D721Med (cell line): ENCODE measurements around the gene RTP1.

ENCODE experiments used
- DNase-seq: peaks from one replicate; pipeline ENCODE4 v3.0.0; 2011; ENCODE audit warnings: low spot score; ENCODE audit not compliant: insufficient read length
- FAIRE-seq: peaks from 2 replicates; lab custom pipeline; 2011; peaks lifted over from hg19 to GRCh38; lab: Jason Lieb, UNC
- TF ChIP-seq, protein P1 (sequence below): IDR thresholded peaks from 2 replicates; pipeline ENCODE4 v1.5.1; 2012; ENCODE audit warnings: mild to moderate bottlenecking, control low read depth; ENCODE audit not compliant: insufficient read depth; ENCODE audit errors: missing control alignments

RTP1 gene

DNA sequence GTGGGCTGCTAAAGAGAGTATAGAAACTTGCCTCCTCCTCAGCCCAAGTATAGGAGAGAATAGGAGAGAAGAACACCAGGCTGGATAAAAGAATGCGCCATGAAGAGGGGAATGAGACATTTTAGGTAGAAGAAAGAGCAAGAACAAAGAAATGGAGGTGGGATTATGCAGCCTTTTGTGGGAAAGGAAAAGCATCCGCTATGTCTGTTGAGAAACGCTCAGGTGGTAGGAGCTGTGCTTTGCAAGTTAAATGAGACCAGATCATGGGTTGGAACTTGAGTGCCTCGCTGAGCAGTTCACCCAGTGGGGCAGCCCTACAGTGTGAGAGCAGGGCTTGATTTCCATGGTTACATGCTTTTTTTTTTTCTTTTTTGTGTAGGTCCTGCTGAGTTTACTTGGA, 11.5 kb upstream of the RTP1 start:
- no peak for DNase-seq
- TF ChIP-seq, protein P1, sequence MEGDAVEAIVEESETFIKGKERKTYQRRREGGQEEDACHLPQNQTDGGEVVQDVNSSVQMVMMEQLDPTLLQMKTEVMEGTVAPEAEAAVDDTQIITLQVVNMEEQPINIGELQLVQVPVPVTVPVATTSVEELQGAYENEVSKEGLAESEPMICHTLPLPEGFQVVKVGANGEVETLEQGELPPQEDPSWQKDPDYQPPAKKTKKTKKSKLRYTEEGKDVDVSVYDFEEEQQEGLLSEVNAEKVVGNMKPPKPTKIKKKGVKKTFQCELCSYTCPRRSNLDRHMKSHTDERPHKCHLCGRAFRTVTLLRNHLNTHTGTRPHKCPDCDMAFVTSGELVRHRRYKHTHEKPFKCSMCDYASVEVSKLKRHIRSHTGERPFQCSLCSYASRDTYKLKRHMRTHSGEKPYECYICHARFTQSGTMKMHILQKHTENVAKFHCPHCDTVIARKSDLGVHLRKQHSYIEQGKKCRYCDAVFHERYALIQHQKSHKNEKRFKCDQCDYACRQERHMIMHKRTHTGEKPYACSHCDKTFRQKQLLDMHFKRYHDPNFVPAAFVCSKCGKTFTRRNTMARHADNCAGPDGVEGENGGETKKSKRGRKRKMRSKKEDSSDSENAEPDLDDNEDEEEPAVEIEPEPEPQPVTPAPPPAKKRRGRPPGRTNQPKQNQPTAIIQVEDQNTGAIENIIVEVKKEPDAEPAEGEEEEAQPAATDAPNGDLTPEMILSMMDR, result no peak
- no peak for FAIRE-seq

DNA sequence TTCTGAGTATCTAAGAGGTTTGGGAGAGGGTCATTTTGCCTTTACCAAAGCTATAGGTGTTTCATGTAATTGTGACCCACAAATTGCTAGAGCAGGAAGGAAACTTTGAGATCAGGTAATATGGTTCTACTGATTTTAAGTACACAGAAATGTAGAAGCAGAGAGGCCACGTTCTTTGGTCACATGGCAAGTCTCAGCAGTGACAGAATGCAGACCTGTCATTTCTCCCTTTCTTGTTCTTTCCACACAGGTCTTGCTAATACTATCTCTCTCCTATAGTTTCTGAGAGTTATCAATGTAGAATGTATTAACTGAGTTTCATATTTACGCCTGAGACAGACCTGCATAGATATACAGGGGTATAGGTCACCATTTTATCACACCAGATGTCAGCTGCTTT, 10.9 kb upstream of the RTP1 start:
- no peak for FAIRE-seq

DNA sequence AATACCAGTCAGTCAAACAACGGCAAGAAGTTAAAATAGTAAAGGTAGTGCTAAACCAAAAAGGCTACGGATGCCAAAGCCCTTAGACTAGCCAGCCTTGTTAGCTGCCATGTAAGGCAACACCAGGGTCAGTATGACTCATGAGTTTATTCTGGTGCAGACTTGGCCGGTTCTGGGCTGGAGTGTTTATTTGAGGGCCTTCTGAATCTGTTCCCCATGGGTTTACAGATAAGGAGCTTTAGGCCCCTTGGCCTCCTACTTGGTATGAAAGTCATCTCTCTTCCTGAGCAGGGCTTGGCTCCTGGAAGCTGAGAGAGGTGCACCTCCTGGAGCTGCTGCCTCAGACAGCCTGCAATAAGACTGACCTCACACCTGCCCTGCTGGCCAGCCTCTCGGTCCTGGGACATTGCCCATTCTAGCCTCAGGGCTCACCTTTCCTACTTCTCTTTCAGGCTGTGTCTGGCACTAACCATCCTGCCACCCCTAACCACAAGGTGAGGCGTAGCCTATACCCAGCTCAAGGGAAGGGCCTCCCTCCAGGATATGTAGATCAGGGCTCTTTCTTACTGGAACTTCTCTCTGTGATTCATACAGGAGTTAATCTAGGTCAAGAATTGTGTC, 10.4 kb upstream of the RTP1 start:
- TF ChIP-seq, protein P1, result no peak
- DNase-seq (no peak), FAIRE-seq (no peak)

More for the DNA sequence above, 10.9 kb upstream of the RTP1 start:
- no peak for DNase-seq
- TF ChIP-seq, protein P1, result no peak

DNA sequence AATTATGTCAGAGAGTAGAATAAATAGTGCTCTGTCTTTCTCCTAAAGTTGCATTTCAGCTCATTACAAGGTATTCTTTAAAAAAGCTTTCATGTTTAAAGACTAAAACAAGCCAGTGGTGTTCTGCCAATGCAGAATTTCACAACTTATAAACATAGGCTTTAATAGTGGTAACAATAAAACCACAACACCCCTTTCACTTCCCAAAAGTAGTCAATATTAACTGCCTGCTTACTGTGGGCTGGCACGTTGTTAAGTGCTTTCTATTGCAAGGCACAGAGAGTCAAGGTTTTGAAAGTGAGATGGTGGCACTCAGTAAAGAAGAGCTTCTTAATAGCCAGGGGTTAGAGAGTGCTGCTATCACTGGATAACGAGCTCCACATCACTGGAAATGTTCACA, 8.4 kb upstream of the RTP1 start:
- FAIRE-seq, result no peak
- TF ChIP-seq, protein P1, result no peak
- DNase-seq, result no peak

DNA sequence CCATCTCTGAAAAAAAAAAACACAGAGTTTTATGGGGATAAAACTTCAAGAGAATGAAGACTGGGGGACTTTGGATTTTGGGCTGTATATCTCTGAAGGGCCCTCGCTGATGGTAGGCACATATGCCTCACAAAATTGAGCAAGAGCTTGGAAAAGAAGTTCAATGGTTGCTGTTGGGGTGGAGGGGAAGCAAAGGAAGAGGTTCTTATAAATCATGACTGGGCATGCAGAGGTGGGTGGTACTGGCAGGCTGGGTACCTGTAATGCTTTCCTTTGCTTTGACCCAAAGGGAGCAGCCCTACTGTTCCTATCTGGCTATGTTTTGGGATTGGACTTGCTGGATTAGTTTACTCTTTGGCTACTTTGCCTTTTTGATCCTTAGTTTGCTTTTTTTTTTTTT, 6.0 kb upstream of the RTP1 start:
- FAIRE-seq (no peak), DNase-seq (no peak)
- TF ChIP-seq, protein P1, result no peak

DNA sequence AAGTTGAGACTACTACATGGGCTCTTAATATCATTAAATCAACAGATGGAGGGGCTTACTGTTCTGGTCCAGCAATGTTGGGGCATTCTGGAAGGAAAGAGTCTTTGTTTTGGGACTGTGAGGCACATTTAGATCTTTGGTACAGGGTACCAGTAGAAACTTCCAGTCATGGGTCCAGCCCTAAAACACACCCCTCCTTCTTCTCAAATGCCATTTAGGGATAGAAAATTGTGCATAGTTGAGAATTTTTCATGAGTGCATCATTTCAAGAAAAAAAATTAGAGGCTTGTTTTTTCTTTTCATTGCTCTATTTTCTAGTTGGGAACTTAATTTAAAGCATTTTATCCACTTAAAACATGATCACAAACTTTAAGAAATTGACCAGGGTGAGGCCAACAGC, 4.1 kb upstream of the RTP1 start:
- no peak for FAIRE-seq
- TF ChIP-seq, protein P1, result no peak
- DNase-seq, result no peak

DNA sequence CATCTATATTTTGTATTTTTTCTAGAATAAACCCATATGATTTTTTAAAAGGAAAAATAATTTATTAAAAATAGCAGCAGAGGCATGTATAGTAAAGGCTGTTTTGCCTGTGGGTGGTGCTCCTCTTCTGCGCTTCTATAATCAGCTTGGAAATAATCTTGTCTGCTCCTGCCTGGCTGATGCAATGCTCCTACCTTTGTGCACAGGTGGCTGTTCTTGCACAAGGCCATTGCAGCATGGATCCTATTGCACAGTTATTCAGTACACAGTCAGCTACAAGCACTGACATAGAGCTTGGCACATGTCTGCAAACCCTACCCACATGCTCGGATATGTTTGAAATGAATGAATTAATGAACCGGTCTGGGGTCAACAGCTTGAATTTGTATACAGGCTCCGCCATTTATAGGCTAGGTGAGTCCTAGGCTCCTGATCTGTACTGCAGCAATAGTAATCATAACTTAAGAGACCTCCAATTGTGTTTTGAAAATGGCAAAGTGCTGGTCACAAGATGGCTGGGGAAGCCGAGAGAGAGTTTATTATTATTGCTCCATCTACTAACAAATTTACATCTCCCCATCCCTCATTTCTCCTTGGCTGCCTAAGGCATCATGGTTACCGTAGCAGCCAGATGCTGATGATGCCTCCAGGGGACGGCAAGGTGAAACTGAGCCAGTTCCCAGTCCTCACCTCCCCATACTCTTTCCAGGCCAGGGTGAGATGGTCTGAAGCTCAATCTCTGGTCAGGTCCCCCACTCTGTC, 532 bp upstream of the RTP1 start:
- DNase-seq, result no peak
- no peak for FAIRE-seq
- TF ChIP-seq, protein P1, result no peak
